ENCODE measurements around the gene GLI3.

The GLI3 gene

DNA sequence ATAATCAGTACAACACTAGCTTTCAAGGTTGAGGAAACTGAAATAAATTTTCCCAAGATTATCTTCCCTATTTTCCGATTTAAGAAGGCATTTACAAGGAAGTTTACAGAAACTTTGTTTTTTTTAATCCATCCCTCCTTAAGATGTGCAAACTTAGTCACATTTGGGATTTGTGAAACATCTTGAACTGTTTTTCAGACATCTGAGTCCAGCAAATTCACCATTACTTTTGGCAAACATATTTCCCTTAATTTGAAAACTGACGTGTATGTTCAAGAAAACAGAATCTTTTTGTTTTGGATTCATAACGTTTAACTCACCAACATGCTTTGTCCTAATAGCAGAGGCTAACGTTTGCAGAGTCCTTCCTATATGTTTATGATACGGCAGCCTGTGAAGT is 19.5 kb downstream of the GLI3 start:
- TF ChIP-seq, protein P1, sequence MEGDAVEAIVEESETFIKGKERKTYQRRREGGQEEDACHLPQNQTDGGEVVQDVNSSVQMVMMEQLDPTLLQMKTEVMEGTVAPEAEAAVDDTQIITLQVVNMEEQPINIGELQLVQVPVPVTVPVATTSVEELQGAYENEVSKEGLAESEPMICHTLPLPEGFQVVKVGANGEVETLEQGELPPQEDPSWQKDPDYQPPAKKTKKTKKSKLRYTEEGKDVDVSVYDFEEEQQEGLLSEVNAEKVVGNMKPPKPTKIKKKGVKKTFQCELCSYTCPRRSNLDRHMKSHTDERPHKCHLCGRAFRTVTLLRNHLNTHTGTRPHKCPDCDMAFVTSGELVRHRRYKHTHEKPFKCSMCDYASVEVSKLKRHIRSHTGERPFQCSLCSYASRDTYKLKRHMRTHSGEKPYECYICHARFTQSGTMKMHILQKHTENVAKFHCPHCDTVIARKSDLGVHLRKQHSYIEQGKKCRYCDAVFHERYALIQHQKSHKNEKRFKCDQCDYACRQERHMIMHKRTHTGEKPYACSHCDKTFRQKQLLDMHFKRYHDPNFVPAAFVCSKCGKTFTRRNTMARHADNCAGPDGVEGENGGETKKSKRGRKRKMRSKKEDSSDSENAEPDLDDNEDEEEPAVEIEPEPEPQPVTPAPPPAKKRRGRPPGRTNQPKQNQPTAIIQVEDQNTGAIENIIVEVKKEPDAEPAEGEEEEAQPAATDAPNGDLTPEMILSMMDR (IDR thresholded peaks at IDR 0.05), result no peak
- H3K4me1 Mint-ChIP-seq, result peaks cover 98% of the 10 kb centered on the region
- peak overlapping the region; percentile 16 for H3K27ac Mint-ChIP-seq
- no peaks in the 10 kb centered on the region for H3K27me3 Mint-ChIP-seq (ENCODE audit: low read depth, poor library complexity)
- H3K9me3 Mint-ChIP-seq, result no peaks in the 10 kb centered on the region
- H3K36me3 Mint-ChIP-seq (ENCODE audit: low read depth), result peaks cover 56% of the 10 kb centered on the region
- H3K4me3 Mint-ChIP-seq, result peak overlapping the region; percentile 13
- DNase-seq, result no peak

DNA sequence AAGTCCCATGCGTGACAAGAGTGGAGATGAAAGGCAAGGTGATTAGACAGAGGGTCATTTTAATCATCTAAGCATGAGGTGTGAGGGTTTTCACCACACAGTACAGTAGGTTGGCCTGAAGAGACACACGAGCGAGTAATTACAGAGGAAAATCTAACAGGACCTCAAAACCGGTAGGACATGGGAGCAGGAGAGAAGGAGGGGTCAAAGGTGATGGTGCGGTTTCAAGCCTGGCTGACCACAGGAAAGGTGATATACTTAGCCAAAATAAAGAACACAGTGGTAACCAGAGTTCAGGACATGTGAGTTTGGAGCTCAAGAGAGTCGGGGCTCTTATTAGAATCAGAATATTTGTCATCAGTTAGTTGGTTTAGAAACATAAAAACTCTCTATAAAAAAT is 20.0 kb downstream of the GLI3 start:
- Mint-ChIP-seq H3K4me1 (peaks cover 98% of the 10 kb centered on the region), H3K4me3 (peak overlapping the region; percentile 55), H3K27ac (peak overlapping the region; percentile 92), H3K9me3 (no peaks in the 10 kb centered on the region), H3K36me3 (ENCODE audit: low read depth) (peaks cover 56% of the 10 kb centered on the region), H3K27me3 (ENCODE audit: low read depth, poor library complexity) (no peaks in the 10 kb centered on the region)
- TF ChIP-seq, protein P1 (IDR thresholded peaks at IDR 0.05), result no peak
- peak; percentile 69 for DNase-seq

DNA sequence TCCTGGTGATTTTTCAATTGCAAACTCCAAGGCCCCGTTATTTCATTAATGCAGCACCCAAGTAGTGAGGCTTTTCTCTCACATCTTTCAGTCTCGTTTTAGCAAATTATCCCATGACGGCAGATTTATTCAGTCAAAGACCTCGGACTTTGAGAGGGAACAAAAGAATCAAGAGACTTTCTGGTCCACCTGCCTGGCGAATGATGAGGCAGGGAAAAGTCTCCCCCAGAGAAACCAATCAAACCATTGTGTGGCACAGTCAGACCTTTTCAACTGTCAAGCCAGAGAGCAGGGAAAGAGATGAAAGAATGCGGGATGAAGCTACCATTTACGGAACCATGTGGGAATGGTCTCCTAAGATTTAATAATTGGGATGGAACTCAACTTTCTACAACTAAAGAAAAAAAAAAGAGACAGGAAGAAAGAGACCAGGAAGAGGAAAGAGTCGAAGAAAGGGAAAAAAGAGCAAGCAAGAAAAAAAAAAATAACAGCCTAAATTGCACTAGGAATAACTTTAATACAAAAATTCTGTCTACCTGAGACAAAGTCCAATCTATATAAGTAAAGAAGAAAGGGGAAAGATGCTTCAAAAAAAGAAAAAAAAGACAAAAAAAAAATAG is 22.8 kb downstream of the GLI3 start:
- Mint-ChIP-seq H3K4me1 (peaks cover 80% of the 10 kb centered on the region), H3K9me3 (no peaks in the 10 kb centered on the region), H3K27ac (peak overlapping the region; percentile 98), H3K36me3 (ENCODE audit: low read depth) (peaks cover 60% of the 10 kb centered on the region), H3K27me3 (ENCODE audit: low read depth, poor library complexity) (no peaks in the 10 kb centered on the region), H3K4me3 (peak overlapping the region; percentile 69)
- TF ChIP-seq, protein P1 (IDR thresholded peaks at IDR 0.05), result no peak
- no peak for DNase-seq

DNA sequence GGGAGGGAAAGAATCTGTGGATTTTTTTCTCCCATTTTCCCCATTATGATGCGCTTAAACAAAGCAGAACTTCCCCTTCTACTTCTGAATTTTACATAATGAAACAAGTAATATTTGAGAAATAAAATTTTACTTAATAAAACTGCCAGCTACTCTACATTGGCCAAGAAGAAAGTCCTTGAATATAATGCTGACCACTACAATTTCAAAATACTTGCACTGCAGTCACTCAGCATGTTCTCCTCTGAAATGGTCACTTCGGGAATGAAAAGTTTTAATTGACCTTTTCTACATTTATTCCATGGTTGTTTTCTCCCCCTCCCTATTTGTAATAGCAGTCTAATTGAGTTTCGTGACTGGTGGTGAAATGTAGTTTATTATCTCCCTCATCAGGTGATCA is 23.9 kb downstream of the GLI3 start:
- Mint-ChIP-seq H3K4me1 (peaks cover 70% of the 10 kb centered on the region), H3K4me3 (peak overlapping the region; percentile 34), H3K27me3 (ENCODE audit: low read depth, poor library complexity) (no peaks in the 10 kb centered on the region), H3K27ac (peak overlapping the region; percentile 33), H3K9me3 (no peaks in the 10 kb centered on the region), H3K36me3 (ENCODE audit: low read depth) (peaks cover 60% of the 10 kb centered on the region)
- DNase-seq, result no peak
- TF ChIP-seq, protein P1 (IDR thresholded peaks at IDR 0.05), result no peak

DNA sequence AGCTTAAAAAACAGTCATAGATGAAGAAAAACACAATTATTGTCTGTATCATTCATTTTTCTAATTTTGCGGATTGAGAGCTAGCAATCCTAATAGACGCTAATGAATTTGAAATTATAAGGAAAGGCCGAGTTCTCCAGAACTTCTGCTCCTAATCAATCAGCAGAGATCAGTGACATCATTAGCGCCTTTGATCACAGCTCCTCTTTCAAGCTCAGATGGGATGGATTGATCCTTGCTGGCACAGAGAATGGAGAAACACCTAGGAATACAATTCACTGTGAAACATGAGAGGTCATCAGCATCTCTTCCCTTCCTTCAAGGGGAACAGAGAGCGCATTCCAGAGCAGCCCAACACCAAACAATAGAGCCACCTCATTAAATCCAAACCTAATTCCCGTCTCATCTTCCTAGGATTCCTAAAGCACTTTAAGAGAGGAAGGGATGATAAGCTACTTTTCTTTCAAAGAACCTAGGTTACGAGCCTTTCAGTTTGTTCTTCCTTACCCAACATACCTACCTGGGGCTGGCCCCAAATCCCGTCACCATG is 24.4 kb downstream of the GLI3 start:
- TF ChIP-seq, protein P1 (IDR thresholded peaks at IDR 0.05), result no peak
- Mint-ChIP-seq H3K4me1 (peaks cover 65% of the 10 kb centered on the region), H3K27me3 (ENCODE audit: low read depth, poor library complexity) (no peaks in the 10 kb centered on the region), H3K36me3 (ENCODE audit: low read depth) (peaks cover 58% of the 10 kb centered on the region), H3K9me3 (no peaks in the 10 kb centered on the region), H3K27ac (peak overlapping the region; percentile 86), H3K4me3 (peak overlapping the region; percentile 54)
- no peak for DNase-seq

DNA sequence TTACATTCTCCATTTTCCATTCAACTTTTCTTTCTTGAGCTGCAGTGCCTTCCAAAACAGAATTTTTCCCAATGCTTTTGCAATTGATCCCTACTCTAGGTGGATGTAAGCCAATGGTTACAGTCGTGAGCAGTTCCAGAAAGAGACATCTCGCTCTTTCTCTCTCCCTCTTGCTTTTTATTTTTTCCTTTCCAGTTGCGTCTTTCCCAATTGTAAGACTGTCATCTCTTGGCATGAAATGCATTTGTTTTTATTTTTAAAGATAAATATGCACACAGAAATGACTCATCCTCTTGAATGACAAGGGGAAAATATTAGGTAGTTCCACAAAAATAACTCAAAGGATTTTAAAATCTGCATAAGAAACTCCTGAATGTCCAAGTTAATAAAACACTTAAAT is 25.1 kb downstream of the GLI3 start:
- TF ChIP-seq, protein P1 (IDR thresholded peaks at IDR 0.05), result no peak
- Mint-ChIP-seq H3K9me3 (no peaks in the 10 kb centered on the region), H3K4me3 (no peak overlapping the region), H3K27me3 (ENCODE audit: low read depth, poor library complexity) (no peaks in the 10 kb centered on the region), H3K27ac (peak overlapping the region; percentile 77), H3K4me1 (peaks cover 58% of the 10 kb centered on the region), H3K36me3 (ENCODE audit: low read depth) (peaks cover 65% of the 10 kb centered on the region)
- no peak for DNase-seq
